Skeletal muscle satellite cell (primary cell): Measurements from ENCODE around the gene BCO2. TPM values are rescaled to one million over a fixed set of nuclear protein-coding genes. Genes with fewer than 3 reads are reported as not detected.

Experiments
- H3K27me3 ChIP-seq: 2 replicates; pipeline ENCODE4 v1.7.0; 2013; ENCODE audit warnings: low read length; ENCODE audit not compliant: control insufficient read depth, insufficient read depth
- H3K36me3 ChIP-seq: 2 replicates; pipeline ENCODE4 v1.7.0; 2013; ENCODE audit warnings: mild to moderate bottlenecking, control low read depth, low read length; ENCODE audit not compliant: insufficient read depth
- H3K4me1 ChIP-seq: 2 replicates; pipeline ENCODE4 v1.7.0; 2013; ENCODE audit warnings: low read length; ENCODE audit not compliant: control insufficient read depth, insufficient read depth
- H3K4me2 ChIP-seq: 2 replicates; pipeline ENCODE4 v1.7.0; 2013; ENCODE audit warnings: mild to moderate bottlenecking, low read length
- H3K4me3 ChIP-seq: 2 replicates; pipeline ENCODE4 v1.7.0; 2013; ENCODE audit warnings: low read length
- H3K9ac ChIP-seq: 2 replicates; pipeline ENCODE4 v1.7.0; 2013; ENCODE audit warnings: mild to moderate bottlenecking, low read depth, low read length, moderate library complexity
- H3K9me3 ChIP-seq: replicated peaks from 2 replicates; pipeline ENCODE4 v1.7.0; 2013; ENCODE audit warnings: mild to moderate bottlenecking, control low read depth, low read length
- total RNA-seq: library from RNA; depleted of rRNA; stranded (reverse); fragments of >200 nt; gene quantifications from 2 replicates; pipeline ENCODE4 v1.2.3, GENCODE V29; 2012; rRNA removed

Gene BCO2, protein sequence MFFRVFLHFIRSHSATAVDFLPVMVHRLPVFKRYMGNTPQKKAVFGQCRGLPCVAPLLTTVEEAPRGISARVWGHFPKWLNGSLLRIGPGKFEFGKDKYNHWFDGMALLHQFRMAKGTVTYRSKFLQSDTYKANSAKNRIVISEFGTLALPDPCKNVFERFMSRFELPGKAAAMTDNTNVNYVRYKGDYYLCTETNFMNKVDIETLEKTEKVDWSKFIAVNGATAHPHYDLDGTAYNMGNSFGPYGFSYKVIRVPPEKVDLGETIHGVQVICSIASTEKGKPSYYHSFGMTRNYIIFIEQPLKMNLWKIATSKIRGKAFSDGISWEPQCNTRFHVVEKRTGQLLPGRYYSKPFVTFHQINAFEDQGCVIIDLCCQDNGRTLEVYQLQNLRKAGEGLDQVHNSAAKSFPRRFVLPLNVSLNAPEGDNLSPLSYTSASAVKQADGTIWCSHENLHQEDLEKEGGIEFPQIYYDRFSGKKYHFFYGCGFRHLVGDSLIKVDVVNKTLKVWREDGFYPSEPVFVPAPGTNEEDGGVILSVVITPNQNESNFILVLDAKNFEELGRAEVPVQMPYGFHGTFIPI
- total RNA-seq, result 0.25 and 2.0 TPM in 2 replicates

DNA sequence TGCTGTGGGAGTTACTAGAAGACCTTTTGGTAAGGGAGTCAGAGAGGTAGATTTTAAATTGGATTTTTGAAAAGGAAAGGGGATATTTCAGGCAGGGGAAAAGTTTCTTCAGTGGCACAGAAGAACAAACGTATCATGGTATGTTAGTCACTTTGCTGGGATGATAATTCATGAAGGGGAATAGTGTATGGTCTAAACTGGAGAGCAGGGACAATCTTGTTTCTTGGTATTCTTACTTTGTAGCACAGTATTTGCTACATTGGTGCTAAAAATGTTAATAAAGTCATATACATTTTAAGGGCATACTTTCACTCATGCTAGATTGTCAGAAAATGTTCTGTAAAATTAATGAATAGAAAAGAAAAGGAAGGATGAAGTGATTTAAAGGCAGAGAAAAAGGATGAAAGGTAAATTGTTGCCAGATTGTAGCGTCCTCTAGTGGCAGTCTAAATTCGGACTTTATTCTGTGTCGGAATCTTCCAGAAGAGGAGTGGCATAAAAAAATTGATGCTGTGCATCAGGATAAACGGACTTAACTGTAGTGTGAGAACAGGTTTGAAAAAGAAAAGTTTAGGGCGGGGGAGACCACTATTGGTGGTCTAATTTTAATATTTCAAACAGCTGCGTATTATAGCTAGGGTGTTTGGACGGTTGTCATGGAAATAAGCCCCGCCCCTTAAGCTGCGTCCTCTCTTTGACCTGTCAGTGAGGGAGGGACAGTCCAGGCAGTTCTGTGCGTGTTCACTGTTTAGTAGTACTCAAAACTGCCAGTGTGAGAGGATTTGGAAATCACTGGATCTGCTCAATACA, at the start of gene BCO2:
BCO2 (plus strand) TSS at position 724 of the 810 bp plus-strand sequence. CDS start 90 bp downstream, outside the sequence.
- H3K9me3 ChIP-seq, result no peaks in the 10 kb centered on the region
- H3K36me3 ChIP-seq, result no peaks in the 10 kb centered on the region
- peaks cover 15% of the 10 kb centered on the region for H3K27me3 ChIP-seq
- H3K4me1 ChIP-seq, result peaks cover 18% of the 10 kb centered on the region
- peak within 1 kb of the TSS; percentile 73 for H3K4me2 ChIP-seq
- H3K9ac ChIP-seq, result no peak within 1 kb of the TSS
- H3K4me3 ChIP-seq, result peak within 1 kb of the TSS; percentile 35

DNA sequence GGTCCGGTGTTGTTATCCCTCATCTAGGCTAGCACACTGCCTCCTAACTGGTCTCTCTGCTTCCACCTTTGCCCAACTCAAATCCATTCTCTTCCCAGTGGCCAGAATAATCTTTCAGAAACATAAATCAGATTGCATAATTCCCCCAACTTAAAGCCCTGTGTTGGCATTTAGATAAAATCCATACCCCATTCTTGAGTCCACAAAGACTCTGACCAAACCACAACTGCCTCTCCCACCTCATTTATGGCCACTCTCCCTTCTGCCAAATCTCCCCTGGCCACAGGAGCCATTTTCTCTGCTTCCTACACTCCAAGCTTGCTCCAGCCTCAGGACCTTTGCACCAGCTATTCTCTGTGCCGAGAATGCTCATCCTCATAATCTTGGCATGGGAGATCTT, 48.3 kb upstream of the BCO2 start:
- Histone ChIP-seq H3K9me3 (no peaks in the 10 kb centered on the region), H3K27me3 (no peaks in the 10 kb centered on the region), H3K4me2 (no peak overlapping the region), H3K4me3 (no peak overlapping the region), H3K4me1 (peaks cover 12% of the 10 kb centered on the region), H3K9ac (no peak overlapping the region), H3K36me3 (no peaks in the 10 kb centered on the region)

DNA sequence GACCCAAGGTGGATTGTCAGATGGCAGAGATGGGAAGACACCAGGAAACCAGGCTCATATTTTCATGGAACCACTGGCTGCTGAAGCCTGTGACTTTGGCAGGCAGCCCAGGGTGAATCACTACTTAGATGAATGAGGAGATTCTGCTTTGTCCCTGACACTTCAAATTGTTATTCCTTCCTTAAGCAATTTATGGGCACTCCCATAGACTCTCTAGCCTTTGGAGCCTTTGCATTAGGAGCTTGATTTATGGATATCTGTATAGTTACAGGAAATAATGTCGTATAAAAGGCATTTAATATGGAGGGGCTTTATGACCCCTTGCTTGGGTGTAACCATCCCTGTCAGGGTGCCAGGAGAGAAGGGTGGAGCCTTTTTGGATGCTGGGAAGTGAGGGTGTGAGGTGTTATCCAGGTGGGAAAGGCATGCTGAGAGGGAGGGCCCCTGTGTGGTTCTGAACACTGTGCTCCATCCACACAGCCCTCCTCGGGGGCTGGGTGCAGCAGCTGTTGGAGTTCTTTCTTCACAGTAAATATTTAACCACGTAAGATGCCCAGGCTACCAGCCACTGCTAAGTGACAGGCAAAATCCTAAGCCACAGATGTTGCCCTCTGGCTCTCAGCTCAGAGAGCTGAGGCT, 46.7 kb upstream of the BCO2 start:
- Histone ChIP-seq H3K4me1 (peaks cover 9% of the 10 kb centered on the region), H3K27me3 (no peaks in the 10 kb centered on the region), H3K4me3 (no peak overlapping the region), H3K4me2 (peak overlapping the region; percentile 21), H3K9ac (no peak overlapping the region), H3K9me3 (no peaks in the 10 kb centered on the region), H3K36me3 (no peaks in the 10 kb centered on the region)

DNA sequence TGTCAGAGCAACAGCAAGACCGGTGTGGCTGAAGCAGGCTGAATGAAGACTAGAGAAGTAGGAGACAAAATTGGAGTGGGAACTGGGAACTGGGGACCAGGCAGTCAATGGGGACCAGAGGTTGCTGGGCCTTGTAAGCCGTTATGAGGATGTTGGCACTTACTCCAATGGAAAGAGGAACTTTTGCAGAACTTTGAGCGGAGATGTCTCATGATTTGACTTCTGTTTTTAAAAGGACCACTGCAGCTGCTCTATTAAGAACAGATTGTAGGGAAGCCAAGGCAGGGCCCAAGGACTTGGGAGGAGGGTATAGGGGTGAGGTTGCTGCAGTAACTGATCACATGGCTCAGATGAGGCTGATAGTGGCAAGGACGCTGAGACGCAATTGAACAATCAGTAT, 45.7 kb upstream of the BCO2 start:
- Histone ChIP-seq H3K4me2 (no peak overlapping the region), H3K4me1 (peaks cover 9% of the 10 kb centered on the region), H3K36me3 (no peaks in the 10 kb centered on the region), H3K4me3 (no peak overlapping the region), H3K9me3 (no peaks in the 10 kb centered on the region), H3K9ac (no peak overlapping the region), H3K27me3 (no peaks in the 10 kb centered on the region)

DNA sequence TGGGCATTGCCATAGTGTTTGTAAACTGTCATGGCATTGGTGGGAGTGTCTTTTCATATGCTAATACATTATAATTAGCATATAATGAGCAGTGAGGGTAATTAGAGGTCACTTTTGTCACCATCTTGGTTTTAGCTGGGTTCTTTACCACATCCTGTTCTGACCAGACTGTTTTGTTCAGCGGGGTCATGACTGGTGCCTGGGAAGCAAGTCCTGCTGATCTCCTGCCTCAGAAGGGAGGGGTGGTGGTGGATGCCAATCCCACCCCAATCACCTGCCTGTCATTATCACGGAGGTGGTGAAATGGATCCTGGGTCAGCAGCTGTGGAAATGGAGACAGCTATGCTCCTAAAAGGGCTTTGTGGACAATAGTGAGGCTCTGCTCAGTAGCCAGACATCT, 42.6 kb upstream of the BCO2 start:
- Histone ChIP-seq H3K9ac (no peak overlapping the region), H3K36me3 (no peaks in the 10 kb centered on the region), H3K4me2 (no peak overlapping the region), H3K4me3 (no peak overlapping the region), H3K9me3 (no peaks in the 10 kb centered on the region), H3K4me1 (peaks cover 9% of the 10 kb centered on the region), H3K27me3 (no peaks in the 10 kb centered on the region)

DNA sequence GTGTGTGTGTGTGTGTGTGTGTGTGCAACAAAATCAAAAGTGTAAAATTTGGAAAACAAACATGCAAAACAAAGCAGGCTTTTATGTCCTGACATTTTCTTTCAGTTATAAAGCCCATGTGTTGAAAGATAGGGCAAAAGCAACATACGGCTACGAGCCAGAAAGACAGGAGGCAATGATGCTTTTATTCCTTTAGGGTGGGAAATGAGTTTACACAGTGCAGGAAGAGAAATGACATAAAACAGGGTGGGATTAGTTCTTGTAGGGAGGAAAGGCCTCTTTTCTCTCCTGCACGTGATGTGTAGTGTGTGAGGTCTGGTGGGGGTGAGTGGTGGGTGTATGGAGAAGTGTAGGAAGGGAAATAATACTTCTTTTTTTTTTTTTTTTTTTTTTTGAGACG, 40.8 kb upstream of the BCO2 start:
- Histone ChIP-seq H3K4me3 (no peak overlapping the region), H3K9ac (no peak overlapping the region), H3K36me3 (no peaks in the 10 kb centered on the region), H3K4me1 (no peaks in the 10 kb centered on the region), H3K4me2 (no peak overlapping the region), H3K27me3 (no peaks in the 10 kb centered on the region), H3K9me3 (no peaks in the 10 kb centered on the region)

DNA sequence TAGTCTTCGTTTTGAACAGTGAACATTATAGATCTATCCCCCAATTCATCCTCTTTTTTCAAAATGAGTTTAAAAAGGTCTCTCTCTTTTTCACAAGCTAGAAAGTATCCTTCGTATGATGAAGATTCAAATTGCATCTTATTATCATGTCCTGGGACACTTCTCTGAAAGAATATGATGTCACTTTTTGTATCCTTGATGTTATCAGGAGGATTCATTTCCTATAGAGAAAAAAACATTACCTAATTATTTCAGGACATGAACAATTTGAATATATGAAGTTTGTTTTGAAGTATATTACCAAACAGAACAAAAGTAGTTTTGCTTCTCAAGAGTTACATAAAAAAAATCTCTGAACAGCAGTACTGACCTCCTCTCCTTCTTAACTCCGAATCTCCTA, 31.7 kb upstream of the BCO2 start:
- no peaks in the 10 kb centered on the region for H3K9me3 ChIP-seq
- no peak overlapping the region for H3K9ac ChIP-seq
- H3K36me3 ChIP-seq, result no peaks in the 10 kb centered on the region
- H3K4me3 ChIP-seq, result no peak overlapping the region
- H3K4me2 ChIP-seq, result no peak overlapping the region
- no peaks in the 10 kb centered on the region for H3K27me3 ChIP-seq
- no peaks in the 10 kb centered on the region for H3K4me1 ChIP-seq

DNA sequence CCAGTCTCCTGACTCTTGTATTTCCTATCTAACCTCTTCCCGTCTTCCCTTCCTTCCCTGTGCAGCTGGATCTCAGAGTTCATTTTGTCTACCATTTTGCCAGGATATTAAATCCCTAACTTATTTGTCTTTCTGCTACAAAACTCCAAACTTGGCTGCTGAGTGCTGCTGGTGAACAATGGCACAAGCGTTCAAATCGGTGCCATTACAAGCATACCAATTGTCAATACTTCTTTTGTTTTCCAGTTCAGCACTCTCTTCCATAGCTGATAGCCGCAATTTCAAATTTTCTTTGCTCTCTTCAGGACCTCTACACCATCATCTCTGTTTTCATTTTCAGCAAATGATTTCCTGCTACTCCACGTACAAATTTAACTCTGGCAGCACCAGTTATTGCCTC, 24.8 kb upstream of the BCO2 start:
- no peaks in the 10 kb centered on the region for H3K36me3 ChIP-seq
- H3K4me3 ChIP-seq, result no peak overlapping the region
- no peaks in the 10 kb centered on the region for H3K9me3 ChIP-seq
- no peak overlapping the region for H3K4me2 ChIP-seq
- H3K27me3 ChIP-seq, result no peaks in the 10 kb centered on the region
- no peak overlapping the region for H3K9ac ChIP-seq
- no peaks in the 10 kb centered on the region for H3K4me1 ChIP-seq

DNA sequence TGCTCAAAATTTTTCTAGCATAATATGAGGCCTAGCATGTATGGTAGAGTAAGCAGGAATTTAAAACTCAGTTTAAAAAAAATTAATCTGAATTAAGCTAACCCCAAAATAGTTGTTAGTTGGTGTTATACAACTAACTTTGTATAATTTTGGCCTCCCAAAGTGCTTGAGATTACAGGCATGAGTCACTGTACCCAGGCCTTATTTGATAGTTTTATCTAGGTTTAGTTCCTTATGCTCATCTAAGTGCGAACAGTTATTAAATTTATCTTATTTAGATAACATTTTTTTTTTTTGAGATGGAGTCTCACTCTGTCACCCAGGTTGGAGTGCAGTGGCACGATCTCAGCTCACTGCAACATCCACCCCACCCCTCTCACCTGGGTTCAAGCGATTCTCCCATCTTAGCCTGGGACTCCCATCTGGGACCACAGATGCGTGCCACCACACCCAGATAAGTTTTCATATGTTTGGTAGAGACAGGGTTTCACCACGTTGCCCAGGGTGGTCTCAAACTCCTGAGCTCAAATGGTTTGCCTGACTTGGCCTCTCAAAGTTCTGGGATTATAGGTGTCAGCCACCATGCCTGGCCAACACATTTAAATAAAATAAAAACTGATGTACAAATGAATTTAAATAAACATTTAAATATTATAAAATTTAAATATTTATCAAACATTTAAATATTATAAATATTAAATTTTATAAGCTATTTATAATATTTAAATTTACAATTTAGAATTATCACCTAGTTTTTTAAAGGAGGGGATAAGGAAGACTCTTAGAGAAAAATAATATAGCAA, 19.0 kb upstream of the BCO2 start:
- Histone ChIP-seq H3K27me3 (no peaks in the 10 kb centered on the region), H3K9ac (peak overlapping the region; percentile 31), H3K4me2 (no peak overlapping the region), H3K36me3 (no peaks in the 10 kb centered on the region), H3K4me1 (peaks cover 35% of the 10 kb centered on the region), H3K9me3 (no peaks in the 10 kb centered on the region), H3K4me3 (no peak overlapping the region)

DNA sequence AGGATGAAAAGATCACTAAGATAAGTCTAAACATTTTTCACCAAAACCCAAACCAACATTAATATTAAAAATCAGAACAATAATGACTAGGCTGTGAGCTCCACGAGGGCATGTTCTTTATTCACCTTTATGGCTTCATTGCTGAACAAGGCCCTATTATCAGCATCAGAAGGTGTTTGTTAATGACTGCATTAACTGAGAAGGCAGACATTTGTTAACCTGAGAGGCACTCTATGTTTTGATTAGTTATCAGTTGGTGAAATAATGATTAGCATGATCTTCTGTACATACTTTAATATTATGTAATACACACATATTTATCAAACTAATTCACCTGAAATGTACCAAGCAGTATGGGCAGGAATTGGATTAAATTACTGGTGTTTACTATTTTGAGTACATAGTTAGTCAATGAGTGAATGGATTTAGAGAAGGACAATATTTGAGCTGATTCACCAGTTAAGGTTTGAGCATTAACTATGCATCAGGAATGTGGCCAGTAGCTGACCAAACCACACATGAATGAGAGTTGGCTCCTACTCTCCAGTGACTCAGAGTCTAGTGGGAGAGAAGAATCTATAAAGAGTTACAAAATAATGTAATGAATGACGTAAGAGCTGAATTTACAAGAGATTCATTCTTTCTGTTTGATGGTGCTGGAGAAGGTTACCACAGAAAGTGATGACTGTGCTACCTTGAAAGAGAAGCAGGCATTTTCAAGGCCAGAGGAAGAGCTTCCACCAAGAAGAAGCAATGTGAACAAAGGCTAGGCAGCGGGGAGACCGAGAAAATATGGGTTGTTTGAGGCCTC, 18.2 kb upstream of the BCO2 start:
- Histone ChIP-seq H3K27me3 (no peaks in the 10 kb centered on the region), H3K4me1 (peaks cover 35% of the 10 kb centered on the region), H3K9ac (peak overlapping the region; percentile 41), H3K4me3 (no peak overlapping the region), H3K36me3 (no peaks in the 10 kb centered on the region), H3K4me2 (peak overlapping the region; percentile 53), H3K9me3 (no peaks in the 10 kb centered on the region)
